GM23338 (cell line): Measurements from ENCODE around the gene SPINK5. TPM values are rescaled to one million over a fixed set of nuclear protein-coding genes. Genes with fewer than 3 reads are reported as not detected.

Source experiments
- ATAC-seq: fragments of 200-7000 bp; cut with Tn5 transposase; 3 replicates; pipeline ENCODE4 v1.9.1; 2020
- DNase-seq: peaks from one replicate; pipeline ENCODE4 v3.0.0-alpha.2; 2015; ENCODE audit warnings: low spot score
- H2AFZ ChIP-seq: fragments of 200-600 bp; sonication (generic); 2 replicates; pipeline ENCODE4 v1.8.0; 2016; ENCODE audit warnings: antibody characterized with exemption, mild to moderate bottlenecking, moderate library complexity
- H3F3A ChIP-seq: fragments of 200-600 bp; sonication (generic); replicated peaks from 2 replicates; pipeline ENCODE4 v1.8.0; 2017; ENCODE audit warnings: antibody characterized with exemption, mixed run types, low read depth
- H3K27ac ChIP-seq: fragments of 200-600 bp; sonication (generic); 2 replicates; pipeline ENCODE4 v1.6.1; 2016; ENCODE audit warnings: low read depth
- H3K27me3 ChIP-seq: fragments of 200-600 bp; sonication (generic); 2 replicates; pipeline ENCODE4 v1.8.0; 2016; ENCODE audit warnings: mild to moderate bottlenecking, mixed run types, moderate library complexity; ENCODE audit not compliant: insufficient read depth
- H3K36me3 ChIP-seq: fragments of 200-600 bp; sonication (generic); 2 replicates; pipeline ENCODE4 v1.8.0; 2016; ENCODE audit warnings: mild to moderate bottlenecking; ENCODE audit not compliant: insufficient read depth
- H3K4me1 ChIP-seq: fragments of 200-600 bp; sonication (generic); 2 replicates; pipeline ENCODE4 v1.8.0; 2016; ENCODE audit warnings: mild to moderate bottlenecking, moderate library complexity; ENCODE audit not compliant: insufficient read depth
- H3K4me2 ChIP-seq: fragments of 200-600 bp; sonication (generic); 2 replicates; pipeline ENCODE4 v1.7.1; 2017; ENCODE audit warnings: mixed run types
- H3K4me3 ChIP-seq: fragments of 200-600 bp; sonication (generic); 2 replicates; pipeline ENCODE4 v1.6.1; 2016; ENCODE audit warnings: mixed run types
- H3K79me2 ChIP-seq: fragments of 200-600 bp; sonication (generic); replicated peaks from 2 replicates; pipeline ENCODE4 v1.8.0; 2017; ENCODE audit warnings: mild to moderate bottlenecking; ENCODE audit not compliant: insufficient read depth
- H3K9me2 ChIP-seq: fragments of 200-600 bp; sonication (generic); 2 replicates; pipeline ENCODE4 v1.8.0; 2017; ENCODE audit not compliant: insufficient read depth
- H4K20me1 ChIP-seq: fragments of 200-600 bp; sonication (generic); replicated peaks from 2 replicates; pipeline ENCODE4 v1.8.0; 2017; ENCODE audit warnings: mild to moderate bottlenecking; ENCODE audit not compliant: insufficient read depth
- H3K27ac Mint-ChIP-seq: 2 replicates; pipeline ENCODE4 v1.8.0; 2020; ENCODE audit warnings: inconsistent platforms, mild to moderate bottlenecking, moderate library complexity, mixed read lengths
- H3K27me3 Mint-ChIP-seq: 3 replicates; pipeline ENCODE4 v1.8.0; 2022; ENCODE audit warnings: low read depth, mild to moderate bottlenecking, moderate library complexity, mixed read lengths, inconsistent platforms; ENCODE audit not compliant: insufficient read depth, poor library complexity
- H3K36me3 Mint-ChIP-seq: 3 replicates; pipeline ENCODE4 v1.8.0; 2021; ENCODE audit warnings: low read depth, mild to moderate bottlenecking, inconsistent platforms, moderate library complexity, mixed read lengths
- H3K4me1 Mint-ChIP-seq: 3 replicates; pipeline ENCODE4 v1.8.0; 2020; ENCODE audit warnings: mild to moderate bottlenecking, inconsistent platforms, mixed read lengths
- H3K4me3 Mint-ChIP-seq: 3 replicates; pipeline ENCODE4 v1.8.0; 2021; ENCODE audit warnings: moderate library complexity, mild to moderate bottlenecking, inconsistent platforms, mixed read lengths
- H3K9me3 Mint-ChIP-seq: 3 replicates; pipeline ENCODE4 v1.8.0; 2020; ENCODE audit warnings: moderate library complexity, mild to moderate bottlenecking, inconsistent platforms, mixed read lengths
- EZH2 ChIP-seq: fragments of 200-600 bp; sonication (generic); IDR thresholded peaks from one replicate; pipeline ENCODE4 v1.8.0; 2017; ENCODE audit warnings: antibody characterized with exemption, mild to moderate bottlenecking, low read depth; ENCODE audit not compliant: unreplicated experiment
- NANOG ChIP-seq: IDR thresholded peaks from 2 replicates; pipeline ENCODE4 v1.6.1; 2016; ENCODE audit warnings: antibody characterized with exemption, borderline replicate concordance
- STAT1 ChIP-seq: IDR thresholded peaks from one replicate; pipeline ENCODE4 v1.6.1; 2016; ENCODE audit warnings: antibody characterized with exemption; ENCODE audit not compliant: unreplicated experiment
- ZNF331 ChIP-seq: fragments of 250-450 bp; sonication (Bioruptor Pico); IDR thresholded peaks from 2 replicates; pipeline ENCODE4 v1.5.0; 2020; ENCODE audit warnings: low read depth, mild to moderate bottlenecking, moderate library complexity
- ZNF462 ChIP-seq: fragments of 250-450 bp; sonication (Bioruptor Pico); IDR thresholded peaks from 2 replicates; pipeline ENCODE4 v1.5.0; 2020; ENCODE audit warnings: mild to moderate bottlenecking, moderate library complexity
- polyA plus RNA-seq: library from polyadenylated mRNA; unstranded; fragments of >200 nt; fragmentation: Nextera tagmentation; extraction: Ambion mirVana; gene quantifications from 2 replicates; pipeline ENCODE4 v1.2.1, GENCODE V29; 2016
- total RNA-seq: library from RNA; depleted of rRNA; stranded (reverse); fragments of >200 nt; shearing (Covaris generic); gene quantifications from 2 replicates; pipeline ENCODE4 v1.2.3, GENCODE V29; 2014

SPINK5 gene
- total and polyA plus RNA-seq, 2 experiments from 2014 or later = 4.5 to 8.8 TPM

DNA sequence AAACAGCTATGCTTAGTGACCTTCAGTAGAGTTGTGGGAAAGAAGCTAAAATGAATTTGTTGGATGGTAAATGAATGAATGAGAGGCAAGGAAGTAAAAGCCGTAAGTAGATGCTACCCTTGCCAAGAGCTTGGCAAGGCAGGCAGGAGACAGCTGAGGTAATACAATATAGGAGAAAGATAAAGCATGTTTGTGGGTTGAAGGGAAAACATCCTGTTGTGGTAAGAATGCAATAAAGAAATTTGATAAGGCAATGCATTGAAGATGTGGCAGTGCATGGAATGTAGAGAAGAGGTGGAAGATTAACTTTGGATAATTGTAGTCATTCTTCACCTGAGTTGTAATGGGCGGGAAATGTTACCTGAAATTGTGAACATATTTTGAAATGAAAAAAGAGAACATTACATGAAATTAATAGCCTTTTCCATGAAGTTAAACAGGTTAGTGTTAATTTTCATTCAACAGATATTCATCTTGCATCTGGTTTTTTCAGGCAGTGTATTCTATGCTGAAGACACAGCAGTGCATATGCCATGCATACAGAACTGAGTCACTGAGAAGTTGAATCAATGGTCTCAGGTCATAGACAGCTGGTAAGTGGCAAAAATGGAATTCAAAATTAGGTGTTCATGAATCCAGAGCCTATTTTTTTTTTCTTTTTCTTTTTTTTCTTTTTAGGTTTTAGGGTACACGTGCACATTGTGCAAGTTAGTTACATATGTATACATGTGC is 43.4 kb upstream of the SPINK5 start (continued):
- TF ChIP-seq ZNF462 = no peak
- no peak for TF ChIP-seq EZH2

DNA sequence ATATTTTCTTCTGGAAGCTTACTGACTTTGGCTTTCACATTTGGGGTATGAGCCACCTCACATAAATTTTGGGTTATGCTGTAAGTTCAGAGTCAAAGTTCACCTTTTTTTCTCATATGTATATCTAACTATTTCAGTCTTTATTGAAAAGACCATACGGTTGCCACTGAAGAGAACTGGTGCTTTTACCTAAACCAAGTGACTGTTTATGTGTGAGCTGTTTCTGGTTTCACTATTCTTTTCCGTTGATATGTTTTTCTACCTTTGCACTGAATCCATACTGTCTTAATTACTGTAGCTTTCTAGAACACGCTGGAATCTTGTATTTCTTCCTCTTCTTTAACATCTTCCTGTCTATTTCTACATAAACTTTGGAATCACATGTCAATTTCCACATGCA is 36.3 kb upstream of the SPINK5 start:
- Histone ChIP-seq H3F3A (no peaks in the 10 kb centered on the region), H3K27ac (no peak overlapping the region), H3K36me3 (no peaks in the 10 kb centered on the region), H3K9me2 (no peaks in the 10 kb centered on the region), H3K4me2 (no peak overlapping the region), H3K4me1 (no peaks in the 10 kb centered on the region), H3K27me3 (no peaks in the 10 kb centered on the region), H2AFZ (no peak overlapping the region), H3K4me3 (no peak overlapping the region), H4K20me1 (no peaks in the 10 kb centered on the region), H3K79me2 (no peaks in the 10 kb centered on the region)
- no peaks in the 10 kb centered on the region for H3K4me1 Mint-ChIP-seq
- TF ChIP-seq NANOG (no peak), STAT1 (no peak), ZNF331 (CRISPR knock-in tag) (no peak)
- DNase-seq (no peak), ATAC-seq (no peak)
- no peaks in the 10 kb centered on the region for H3K27me3 Mint-ChIP-seq
- no peak overlapping the region for H3K4me3 Mint-ChIP-seq
- no peaks in the 10 kb centered on the region for H3K36me3 Mint-ChIP-seq
- no peaks in the 10 kb centered on the region for H3K9me3 Mint-ChIP-seq
- no peak overlapping the region for H3K27ac Mint-ChIP-seq
